ENCODE results near the gene LRRC41. TPM values are rescaled to one million over a fixed set of nuclear protein-coding genes. Genes with fewer than 3 reads are reported as not detected.

LRRC41 gene
- total and polyA plus RNA-seq, 7 donors = 21.0 to 65.2 (median 55.1) TPM

DNA sequence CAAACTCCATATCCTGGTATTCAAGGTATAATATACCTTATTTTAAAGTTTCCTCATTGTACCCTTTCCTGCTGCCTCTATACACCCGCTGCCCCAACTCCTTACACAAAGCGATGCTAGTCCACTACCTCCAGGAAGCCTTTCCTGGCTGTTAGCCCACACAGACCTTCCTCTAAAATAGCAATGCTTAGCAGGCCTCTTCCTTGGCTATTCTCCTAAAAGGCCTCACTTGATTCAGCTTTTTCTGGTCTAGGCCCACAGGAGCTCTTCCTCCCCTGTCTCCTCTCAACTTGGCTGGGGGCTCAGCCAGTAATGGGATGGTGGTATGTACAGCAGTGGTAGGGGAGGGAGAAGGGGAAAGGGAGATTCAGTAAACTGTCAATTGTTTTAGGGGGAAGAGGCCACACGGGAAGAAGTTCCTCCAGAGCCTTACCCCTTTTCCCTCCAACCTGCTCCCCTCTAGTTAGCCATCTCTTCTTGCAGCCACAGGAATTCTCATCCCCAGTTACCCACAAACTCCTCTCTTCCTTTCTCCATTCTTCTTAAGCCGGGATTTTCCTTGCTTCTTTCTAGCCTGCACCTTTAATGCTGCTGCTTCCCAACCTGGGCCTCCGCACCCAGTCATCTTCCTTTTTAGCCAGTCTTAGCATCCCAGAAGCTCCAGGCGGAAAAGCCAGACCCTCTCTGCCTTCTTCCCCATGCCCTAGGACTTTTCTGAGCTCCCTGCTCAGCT lies 2.6 kb downstream of the LRRC41 start:
- Histone ChIP-seq H3K27me3 (no peaks in the 10 kb centered on the region), H3K9me3 (no peaks in the 10 kb centered on the region), H3K4me3 (peak overlapping the region; percentile 64 to 98 (median 83)), H3K36me3 (peaks cover 12 to 23% (median 22%) of the 10 kb centered on the region in 4 donors), H3K27ac (peak overlapping the region; percentile 92 to 99 (median 98)), H3K4me1 (peaks cover 0 to 53% (median 43%) of the 10 kb centered on the region in 4 donors)
- intact Hi-C loops (cut with DNase I) = no loop called here
- peak; percentile 73 for DNase-seq
- TF ChIP-seq POLR2AphosphoS5 (IDR thresholded peaks at IDR 0.05) (no peak), EP300 (IDR thresholded peaks at IDR 0.05) (no peak)
- TF ChIP-seq, protein P1, sequence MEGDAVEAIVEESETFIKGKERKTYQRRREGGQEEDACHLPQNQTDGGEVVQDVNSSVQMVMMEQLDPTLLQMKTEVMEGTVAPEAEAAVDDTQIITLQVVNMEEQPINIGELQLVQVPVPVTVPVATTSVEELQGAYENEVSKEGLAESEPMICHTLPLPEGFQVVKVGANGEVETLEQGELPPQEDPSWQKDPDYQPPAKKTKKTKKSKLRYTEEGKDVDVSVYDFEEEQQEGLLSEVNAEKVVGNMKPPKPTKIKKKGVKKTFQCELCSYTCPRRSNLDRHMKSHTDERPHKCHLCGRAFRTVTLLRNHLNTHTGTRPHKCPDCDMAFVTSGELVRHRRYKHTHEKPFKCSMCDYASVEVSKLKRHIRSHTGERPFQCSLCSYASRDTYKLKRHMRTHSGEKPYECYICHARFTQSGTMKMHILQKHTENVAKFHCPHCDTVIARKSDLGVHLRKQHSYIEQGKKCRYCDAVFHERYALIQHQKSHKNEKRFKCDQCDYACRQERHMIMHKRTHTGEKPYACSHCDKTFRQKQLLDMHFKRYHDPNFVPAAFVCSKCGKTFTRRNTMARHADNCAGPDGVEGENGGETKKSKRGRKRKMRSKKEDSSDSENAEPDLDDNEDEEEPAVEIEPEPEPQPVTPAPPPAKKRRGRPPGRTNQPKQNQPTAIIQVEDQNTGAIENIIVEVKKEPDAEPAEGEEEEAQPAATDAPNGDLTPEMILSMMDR (IDR thresholded peaks at IDR 0.05) = no peak
- WGBS, 2 donors = 56 to 61% methylated on average over 6 of the region's 6 CpGs

DNA sequence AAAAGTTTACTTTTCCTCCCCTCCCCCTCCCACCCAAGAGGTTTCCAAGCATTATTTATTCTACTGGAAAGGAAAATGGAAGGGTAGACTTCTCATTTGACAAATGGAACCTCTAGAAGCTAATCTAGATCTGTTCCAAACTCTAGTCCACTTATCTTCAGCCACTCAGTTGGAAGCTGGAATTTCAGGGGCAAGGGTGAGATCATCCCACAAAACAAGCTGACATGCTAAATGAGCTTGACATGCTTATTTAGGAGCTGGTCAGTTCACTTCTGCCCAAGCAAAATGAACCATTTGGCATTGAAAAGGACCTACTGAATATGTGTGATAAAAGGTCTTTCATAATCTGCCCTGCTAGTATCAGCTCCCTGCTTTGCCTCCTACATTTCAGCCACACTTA lies 5.0 kb downstream of the LRRC41 start:
- Histone ChIP-seq H3K27ac (peak overlapping the region in 2 of 4 donors; percentile 15 to 24), H3K4me1 (peaks cover 0 to 36% (median 27%) of the 10 kb centered on the region in 4 donors), H3K36me3 (peaks cover 12 to 47% (median 39%) of the 10 kb centered on the region in 4 donors), H3K4me3 (no peak overlapping the region), H3K27me3 (no peaks in the 10 kb centered on the region), H3K9me3 (no peaks in the 10 kb centered on the region)
- TF ChIP-seq, protein P1 (IDR thresholded peaks at IDR 0.05) = no peak
- TF ChIP-seq POLR2AphosphoS5 (IDR thresholded peaks at IDR 0.05) (no peak), POLR2A (IDR thresholded peaks at IDR 0.05) (no peak), EP300 (IDR thresholded peaks at IDR 0.05) (no peak)
- DNase-seq = no peak
- intact Hi-C loops (cut with DNase I) = no loop called here

DNA sequence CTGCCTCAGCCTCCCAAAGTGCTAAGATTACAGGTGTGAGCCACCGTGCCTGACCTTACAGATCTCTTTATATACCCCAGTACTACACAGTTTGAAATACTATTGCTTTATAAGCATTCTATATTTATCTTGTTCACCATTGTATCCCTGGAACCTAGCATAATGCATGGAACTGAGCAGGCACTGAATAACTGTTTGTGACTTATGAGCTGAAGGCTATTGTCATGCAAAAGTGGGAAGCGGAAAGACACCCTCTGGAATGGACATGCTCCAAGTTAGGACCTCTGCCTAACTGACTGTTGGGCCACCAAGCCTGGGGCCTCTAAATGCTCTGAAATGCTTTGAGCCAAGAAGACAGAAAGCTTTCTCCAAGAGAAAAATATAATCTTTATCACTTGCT lies 8.1 kb downstream of the LRRC41 start:
- no peaks in the 10 kb centered on the region for H3K9me3 ChIP-seq
- H3K4me3 ChIP-seq = no peak overlapping the region
- TF ChIP-seq POLR2A (IDR thresholded peaks at IDR 0.05) = no peak
- TF ChIP-seq POLR2AphosphoS5 (IDR thresholded peaks at IDR 0.05) = no peak
- TF ChIP-seq, protein P1 (IDR thresholded peaks at IDR 0.05) = no peak
- no peak for TF ChIP-seq EP300 (IDR thresholded peaks at IDR 0.05)
- peaks cover 0 to 24% (median 12%) of the 10 kb centered on the region in 4 donors for H3K4me1 ChIP-seq
- 95 to 96% methylated on average over 2 of the region's 2 CpGs for WGBS, 2 donors
- no peaks in the 10 kb centered on the region for H3K27me3 ChIP-seq
- intact Hi-C loops (cut with DNase I) = no loop called here
- H3K36me3 ChIP-seq = peaks cover 12 to 65% (median 42%) of the 10 kb centered on the region in 4 donors
- DNase-seq = no peak
- H3K27ac ChIP-seq = no peak overlapping the region

DNA sequence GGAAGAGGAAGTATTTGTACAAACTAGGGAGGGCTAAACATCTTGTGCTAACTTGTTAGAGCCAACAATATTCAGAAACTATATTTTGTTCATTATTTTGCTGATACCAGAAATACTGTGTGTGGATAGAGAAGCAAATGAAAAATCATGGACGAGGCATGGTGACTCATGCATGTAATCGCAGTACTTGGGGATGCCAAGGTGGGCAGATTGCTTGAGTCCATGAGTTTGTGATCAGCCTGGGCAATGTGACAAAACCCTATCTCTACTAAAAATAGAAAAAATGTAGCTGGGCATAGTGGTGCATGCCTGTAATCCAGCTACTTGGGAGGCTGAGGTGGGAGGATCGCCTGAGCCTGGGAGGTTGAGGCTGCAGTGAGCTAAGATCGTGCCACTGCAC lies 13.4 kb downstream of the LRRC41 start:
- H3K9me3 ChIP-seq = no peaks in the 10 kb centered on the region
- no peak for DNase-seq
- intact Hi-C loops (cut with DNase I) = no loop called here
- no peaks in the 10 kb centered on the region for H3K4me1 ChIP-seq
- no peaks in the 10 kb centered on the region for H3K27me3 ChIP-seq
- TF ChIP-seq, protein P1 (IDR thresholded peaks at IDR 0.05) = no peak
- TF ChIP-seq POLR2AphosphoS5 (IDR thresholded peaks at IDR 0.05) (no peak), POLR2A (IDR thresholded peaks at IDR 0.05) (no peak), EP300 (IDR thresholded peaks at IDR 0.05) (no peak)
- peaks cover 3 to 86% (median 31%) of the 10 kb centered on the region in 4 donors for H3K36me3 ChIP-seq
- H3K27ac ChIP-seq = no peak overlapping the region
- WGBS, 2 donors = 97% methylated on average over 4 of the region's 4 CpGs
- H3K4me3 ChIP-seq = no peak overlapping the region
